Measurements from ENCODE around the gene ZNF32.

DNA sequence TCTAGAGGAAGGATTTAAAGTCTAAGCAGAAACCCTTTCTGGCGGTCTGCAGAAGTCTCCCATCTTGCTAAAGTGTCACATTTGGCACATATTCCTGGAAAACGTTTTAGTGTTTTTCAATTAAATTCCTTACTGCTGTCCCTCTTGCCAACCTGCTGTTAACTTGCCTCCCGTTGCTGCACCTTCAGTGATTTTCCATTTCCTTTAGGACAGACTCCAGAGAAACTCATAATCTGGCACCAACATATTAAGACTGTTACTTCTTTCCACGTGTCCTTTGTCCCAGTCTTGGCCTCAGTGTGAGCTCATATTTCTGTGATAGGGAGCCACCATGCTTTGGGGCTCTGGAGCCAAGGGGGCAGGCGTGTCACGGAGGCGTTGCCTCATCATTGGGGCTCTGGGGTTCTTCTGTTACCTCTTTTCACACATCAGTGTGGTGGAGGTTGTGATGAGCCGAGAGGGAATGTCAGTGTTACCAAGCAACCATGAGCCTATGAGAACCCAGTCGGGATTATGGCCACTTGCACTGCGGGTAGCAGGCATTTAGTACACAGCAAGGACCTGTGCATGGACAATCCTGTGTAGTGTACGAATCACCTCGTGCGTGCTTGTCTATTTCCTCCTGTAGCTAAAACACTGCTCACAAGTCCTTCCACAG lies 26.0 kb upstream of the ZNF32 start:
- no peak for TF ChIP-seq EZH2 (IDR thresholded peaks at IDR 0.05; ENCODE audit: borderline replicate concordance, low read depth, low read length, severe bottlenecking)
- no peak for TF ChIP-seq CTCF (IDR thresholded peaks at IDR 0.05; ENCODE audit: extremely low read depth in 1 of 2, insufficient read depth in 1 of 2, low read depth in 1 of 2, low read length in 2 of 2)
- TF ChIP-seq, protein P1, sequence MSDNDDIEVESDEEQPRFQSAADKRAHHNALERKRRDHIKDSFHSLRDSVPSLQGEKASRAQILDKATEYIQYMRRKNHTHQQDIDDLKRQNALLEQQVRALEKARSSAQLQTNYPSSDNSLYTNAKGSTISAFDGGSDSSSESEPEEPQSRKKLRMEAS (IDR thresholded peaks at IDR 0.05; ENCODE audit: insufficient read depth, insufficient read length), result no peak
- TF ChIP-seq POLR2A (IDR thresholded peaks at IDR 0.05; ENCODE audit: low read depth, low read length), result no peak
